GM18520 (cell line): ENCODE measurements around the gene FAHD2A.
"Not testable (repeated sequence)": the region's sequence is repeated elsewhere in the genome, so short reads cannot be mapped to it uniquely, and the experiment has no call there.

ENCODE experiments used
- ATAC-seq: cut with Tn5 transposase; IDR thresholded peaks from one replicate; pipeline ENCODE4 v1.9.1; 2021; ENCODE audit not compliant: unreplicated experiment

The FAHD2A gene

GRCh38 chr2:95433373-95433772, 30.9 kb downstream of the FAHD2A start:
- not testable (repeated sequence) for ATAC-seq

GRCh38 chr2:95433973-95434372, 31.5 kb downstream of the FAHD2A start:
- not testable (repeated sequence) for ATAC-seq

DNA sequence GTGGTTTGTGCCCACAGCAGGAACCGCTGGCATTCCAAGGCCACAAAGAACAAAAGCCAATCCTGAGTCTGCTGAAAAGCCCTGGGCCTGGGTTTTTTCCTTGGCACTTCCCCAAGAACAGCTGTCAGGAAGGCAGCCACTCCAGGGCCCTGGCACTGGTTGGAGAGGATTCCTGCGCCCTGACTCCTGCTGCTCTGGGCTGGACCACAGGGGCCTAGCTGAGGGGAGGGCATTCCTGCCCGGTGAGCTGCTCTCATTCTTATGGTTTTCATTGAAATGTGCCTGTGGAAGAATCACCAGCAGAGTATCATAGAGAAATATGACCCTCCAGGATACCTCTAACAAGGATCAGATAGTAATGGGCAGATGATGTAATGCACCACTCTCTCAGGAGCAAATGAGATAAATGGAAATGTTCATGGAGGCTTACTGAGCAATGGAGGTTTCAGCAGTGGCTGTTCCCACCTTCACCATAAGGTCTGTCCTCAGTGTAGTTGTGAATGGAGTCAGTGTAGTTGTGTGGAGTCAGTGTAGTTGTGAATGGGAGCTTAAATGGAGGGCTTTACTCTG, 32.1 kb downstream of the FAHD2A start:
- ATAC-seq, result not testable (repeated sequence)

DNA sequence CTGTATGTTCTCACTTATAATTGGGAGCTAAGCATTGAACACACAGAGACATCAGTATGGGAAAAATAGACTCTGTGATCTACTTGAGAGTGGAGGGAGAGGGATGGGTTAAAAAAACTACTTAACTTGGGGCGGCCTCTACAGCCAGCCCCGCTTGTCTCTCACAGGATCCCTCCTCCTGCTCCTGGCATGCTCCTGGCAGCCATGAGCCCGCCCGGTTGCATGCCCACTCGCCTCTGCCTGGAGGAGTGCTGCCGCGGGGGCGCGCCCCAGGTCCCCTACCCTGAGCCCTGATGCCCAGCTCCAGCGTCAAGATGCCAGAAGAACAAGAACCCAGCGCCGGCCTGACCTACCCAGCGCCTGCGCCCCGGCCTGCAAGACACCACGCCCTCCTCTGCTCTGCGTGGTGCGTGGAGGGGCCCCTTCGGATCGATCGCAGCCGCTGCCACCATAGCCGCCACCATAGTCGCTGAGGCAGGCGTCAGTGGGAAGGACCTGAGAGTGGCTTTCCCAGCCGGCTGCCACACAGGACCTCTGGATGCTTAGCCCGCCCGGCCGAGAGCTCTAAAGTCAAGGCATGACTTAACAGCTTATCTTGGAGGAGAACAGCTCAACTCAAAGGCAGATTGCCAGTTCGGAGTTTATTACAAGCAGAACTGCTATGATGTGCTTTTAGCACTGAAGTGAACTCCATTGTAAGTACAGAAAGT, 32.8 kb downstream of the FAHD2A start:
- not testable (repeated sequence) for ATAC-seq

DNA sequence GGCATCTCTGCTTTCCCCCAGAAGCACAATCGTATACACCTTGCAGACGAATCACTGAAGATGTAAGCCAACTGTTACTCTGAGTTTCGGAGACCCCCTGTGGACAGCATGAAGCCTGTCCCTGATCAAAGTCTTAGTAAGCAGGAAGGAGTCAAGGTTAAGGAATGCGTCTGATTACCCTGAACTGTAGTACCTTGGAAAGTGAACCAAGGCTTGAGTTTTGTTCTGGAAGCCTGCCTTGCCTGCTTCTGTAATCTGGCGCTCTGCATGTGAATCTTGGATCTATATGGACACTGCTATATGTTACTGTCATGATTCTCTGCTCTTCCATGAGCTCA, 33.3 kb downstream of the FAHD2A start:
- not testable (repeated sequence) for ATAC-seq

DNA sequence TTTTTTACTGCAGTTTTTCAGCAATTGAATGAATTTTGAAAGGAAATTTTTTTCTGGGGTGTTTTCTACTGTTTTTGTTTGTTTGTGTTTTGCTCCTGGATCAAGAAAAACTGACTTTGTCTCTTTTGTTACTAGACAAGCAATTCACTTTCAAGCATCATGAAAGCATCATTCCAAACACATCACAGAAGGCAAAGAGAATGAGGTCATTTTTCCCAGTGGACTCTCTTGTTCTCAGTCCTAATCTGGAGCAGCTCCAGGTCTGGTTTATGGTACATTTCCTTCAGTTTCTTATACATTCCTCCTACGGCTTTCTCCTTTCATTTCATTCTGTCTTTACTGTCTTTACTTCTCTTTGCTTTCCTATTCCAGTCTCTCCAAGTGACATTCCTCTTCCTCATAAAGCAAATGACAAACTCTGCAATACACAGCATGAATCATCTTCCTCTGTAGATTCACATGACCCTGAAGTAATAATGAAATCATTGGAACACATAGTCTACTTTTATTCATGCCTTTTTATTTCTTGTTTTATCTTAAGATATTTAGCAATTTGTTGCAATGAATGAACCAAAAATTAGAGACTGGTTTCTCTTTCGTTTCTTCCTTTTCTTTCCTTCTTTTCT, 40.1 kb downstream of the FAHD2A start:
- not testable (repeated sequence) for ATAC-seq

DNA sequence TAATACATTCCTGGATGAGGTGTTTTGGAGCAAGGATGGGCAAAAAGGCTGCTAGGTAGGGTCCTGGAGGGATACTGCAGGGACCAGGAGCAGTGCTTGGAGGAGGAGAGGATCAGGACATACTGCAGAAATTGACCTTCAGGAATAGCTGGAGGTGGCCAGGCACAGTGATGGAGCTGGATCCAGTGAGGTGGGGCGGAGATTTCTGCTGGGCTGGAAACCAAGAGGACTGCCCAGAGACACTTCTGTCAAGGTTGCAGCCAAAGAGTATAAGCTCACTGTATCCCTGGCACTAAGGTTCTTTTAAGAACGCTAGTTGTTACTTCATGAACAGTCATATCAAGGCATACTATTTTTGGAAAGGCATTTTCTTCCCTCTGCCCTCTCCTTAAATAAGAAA, 42.8 kb downstream of the FAHD2A start:
- not testable (repeated sequence) for ATAC-seq

- ATAC-seq, result not testable (repeated sequence)
These were observed 60.8 kb downstream of the FAHD2A start for GRCh38 chr2:95463292-95463691.
